NCI-H446 treated with DMSO at 0.1 percent for 48 hours (cell line): Measurements from ENCODE around the gene CDC14A.

Experiments
- DNase-seq: peaks from one replicate; lab custom pipeline; 2025; lab: John Stamatoyannopoulos, UW

Gene CDC14A

DNA sequence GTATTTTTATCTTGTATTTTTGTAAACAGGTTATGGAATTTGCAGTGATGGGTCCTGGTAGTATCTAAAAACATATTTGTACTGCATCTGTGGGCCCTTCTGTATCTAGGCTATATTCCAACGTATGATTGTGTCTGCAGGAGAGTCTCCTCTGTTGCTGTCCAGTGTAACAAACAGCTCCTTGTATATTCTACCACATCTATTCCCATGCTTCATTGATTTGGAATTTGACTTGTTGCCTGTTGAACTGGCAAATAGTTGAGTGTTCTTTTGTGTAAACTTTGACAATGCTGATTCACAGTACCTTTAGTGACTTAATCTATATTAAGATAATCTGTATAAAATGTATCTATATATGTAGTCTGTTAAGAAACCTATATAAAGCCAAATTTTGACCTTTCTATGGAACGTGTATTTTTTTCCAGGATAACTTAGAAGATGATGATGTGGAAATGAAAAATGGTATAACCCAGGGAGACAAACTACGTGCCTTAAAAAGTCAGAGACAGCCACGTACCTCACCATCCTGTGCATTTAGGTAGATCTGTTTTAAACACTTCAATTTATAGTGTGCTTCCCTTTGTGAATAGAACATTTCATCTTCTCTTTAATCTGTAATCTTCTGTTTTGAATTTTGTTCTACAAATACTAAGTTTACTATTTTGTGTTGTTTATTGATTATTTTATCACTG lies 142.2 kb downstream of the CDC14A start:
- no peak for DNase-seq

DNA sequence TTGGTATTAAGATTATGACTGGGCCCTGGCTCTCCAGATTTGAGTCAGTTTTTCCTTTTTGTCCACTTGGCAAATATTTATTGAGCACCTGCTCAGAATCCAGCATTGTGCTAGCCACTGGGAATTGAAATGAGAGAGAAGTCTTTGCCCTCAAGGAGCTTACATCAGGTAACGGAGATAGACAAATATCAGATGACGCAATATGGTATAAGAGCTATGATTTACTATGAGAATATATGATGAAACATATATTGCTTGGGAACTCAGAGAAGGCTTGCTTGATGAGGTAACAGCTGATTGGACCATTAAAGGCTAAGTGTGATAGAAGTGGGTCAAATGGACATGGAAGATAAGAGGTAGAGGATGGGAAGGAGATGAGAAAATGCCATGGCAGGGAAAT lies 144.6 kb downstream of the CDC14A start:
- no peak for DNase-seq

DNA sequence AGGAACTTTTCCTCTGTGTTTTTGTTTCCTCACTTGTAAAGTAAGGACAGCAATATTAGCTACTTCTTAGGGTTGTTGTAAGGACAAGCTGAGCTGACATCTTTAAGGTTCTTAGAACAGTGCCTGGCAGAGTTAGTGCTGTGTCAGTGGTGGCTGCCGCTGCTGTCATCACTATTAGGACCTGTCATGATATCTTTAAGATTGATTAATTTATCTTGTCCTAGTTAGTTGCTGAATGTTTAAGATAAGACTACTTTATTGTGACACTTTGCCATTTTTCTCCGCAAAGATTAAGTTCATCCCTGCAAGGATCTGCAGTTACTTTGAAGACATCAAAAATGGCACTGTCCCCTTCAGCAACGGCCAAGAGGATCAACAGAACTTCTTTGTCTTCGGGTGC lies 145.5 kb downstream of the CDC14A start:
- DNase-seq: no peak

DNA sequence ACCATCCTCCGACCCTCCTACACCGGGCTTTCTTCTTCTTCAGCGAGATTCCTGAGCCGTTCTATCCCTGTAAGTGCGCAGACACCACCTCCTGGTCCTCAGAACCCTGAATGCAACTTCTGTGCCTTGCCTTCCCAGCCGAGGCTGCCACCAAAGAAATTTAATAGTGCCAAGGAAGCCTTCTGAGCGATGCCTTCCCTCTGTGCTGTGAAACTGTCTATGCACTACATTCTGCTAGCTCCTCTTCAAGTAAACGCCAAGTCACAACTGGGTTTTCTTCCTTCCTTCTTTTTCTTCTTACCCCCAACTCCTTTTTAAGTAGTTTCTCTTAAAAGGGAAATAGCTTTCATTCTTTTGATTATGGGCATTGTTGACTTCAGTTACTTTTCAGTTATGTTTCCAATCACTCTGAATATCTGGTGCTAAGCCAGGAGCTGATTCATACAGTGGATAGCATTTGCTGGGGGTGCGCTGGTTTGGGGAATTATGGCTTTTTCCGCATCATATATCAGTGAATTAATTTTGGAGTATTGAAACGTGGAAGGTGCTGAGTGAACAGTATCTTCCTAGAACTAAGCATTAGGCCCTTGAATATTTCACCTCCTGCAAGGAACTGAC lies 147.0 kb downstream of the CDC14A start:
- DNase-seq: no peak

DNA sequence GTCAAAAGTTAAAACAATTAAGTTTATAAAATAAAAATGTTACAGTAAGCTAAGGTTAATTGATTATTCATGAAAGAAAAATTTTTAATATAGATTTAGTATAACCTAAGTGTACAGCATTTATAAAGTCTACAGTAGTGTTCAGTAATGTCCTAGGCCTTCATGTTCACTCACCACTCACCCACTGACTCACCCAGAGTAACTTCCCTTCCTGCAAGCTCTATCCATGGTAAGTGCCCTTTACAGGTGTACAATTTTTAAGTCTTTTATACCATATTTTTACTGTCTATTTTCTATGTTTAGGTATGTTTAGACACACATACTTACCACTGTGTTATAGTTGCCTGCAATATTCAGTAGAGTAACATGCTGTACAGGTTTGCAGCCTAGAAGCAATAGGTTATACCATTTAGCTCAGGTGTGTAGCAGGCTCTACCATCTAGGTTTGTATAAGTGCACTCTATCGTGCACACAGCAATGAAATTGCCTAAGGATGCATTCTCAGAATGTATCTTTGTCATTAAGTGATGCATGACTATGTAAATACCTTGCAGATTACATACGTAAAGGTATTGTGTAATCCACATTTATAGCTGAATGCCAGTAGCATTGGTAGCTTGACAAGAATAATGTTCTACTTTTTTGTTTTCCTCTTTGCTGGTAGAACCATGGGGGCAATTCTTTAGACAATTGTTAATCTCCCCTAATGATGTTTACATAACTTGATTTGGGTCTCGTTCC lies 149.9 kb downstream of the CDC14A start:
- no peak for DNase-seq

DNA sequence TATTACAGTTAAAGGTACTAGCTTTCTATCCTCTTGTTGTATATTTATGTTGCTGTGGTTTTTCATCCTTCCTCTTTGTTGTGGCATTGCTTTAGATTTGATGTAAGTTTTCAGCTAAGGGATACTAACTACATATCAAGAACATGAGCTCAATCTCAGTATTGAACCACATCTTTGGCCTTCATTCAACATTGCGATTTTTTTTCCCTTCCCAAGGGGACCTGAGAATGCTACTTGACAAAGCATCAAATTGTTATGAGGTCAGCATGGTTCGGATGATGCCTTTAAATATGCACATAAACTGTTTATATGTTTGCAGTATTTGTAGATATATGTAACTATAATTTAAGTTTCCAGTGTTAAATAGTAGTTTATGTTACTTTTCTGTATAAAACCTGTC lies 153.9 kb downstream of the CDC14A start:
- DNase-seq: no peak

DNA sequence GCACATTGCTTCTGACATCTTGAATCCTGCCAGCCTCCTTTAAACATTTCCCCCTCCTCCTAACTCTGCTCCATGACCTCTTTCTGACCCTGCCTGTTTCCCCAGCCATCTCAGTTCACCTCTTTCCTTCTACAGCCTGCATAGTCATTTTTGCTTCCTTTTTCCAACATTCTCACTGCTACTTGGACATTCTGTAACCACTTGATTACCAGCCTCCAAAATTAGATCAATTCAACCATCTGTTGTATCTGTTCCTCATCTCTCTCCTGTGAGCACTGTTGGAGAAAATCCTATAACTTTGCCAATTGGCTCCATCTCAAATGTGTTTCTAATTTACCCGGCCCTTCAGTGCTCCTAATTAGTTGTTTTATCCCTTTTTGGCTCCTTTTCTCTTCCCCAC lies 158.1 kb downstream of the CDC14A start:
- DNase-seq: peak; percentile 93

DNA sequence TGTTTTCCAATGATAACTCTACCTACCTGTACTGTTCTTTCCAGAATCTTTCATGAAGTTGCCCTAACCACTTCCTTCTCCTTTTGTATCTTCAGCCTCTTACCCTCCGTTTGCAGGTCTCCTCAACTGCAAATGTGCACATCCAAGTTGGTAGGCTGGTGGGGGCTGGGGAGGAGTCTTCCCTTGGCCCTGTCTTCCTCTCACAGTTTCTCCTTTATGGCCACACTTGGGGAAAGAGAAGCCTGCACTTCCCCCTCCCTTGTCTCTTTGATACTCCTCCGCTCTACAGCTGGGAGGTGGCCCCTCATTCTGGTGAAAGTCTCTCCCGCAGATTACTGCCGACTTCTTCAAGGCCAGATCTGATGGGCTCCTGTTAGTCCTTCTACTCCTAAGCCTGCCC lies 158.8 kb downstream of the CDC14A start:
- no peak for DNase-seq

DNA sequence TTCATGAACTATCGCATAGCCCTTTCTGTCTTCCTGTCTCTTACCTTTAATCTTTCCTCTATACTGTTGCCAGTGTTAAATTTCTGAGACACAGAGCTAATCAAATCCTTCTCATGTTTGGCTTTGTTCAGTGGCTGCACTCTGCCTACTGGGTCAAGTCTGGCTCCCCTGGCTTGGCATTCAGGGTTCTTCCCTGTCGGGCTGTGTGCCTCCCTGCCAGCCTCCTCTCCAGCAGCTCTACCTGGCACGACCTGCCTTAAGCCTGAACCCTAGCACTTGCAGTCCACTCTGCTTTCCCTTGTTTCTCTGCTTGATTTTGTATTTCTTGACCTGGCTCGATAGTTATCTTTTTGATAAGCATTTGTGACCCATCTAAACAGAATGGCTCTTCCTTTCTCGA lies 159.5 kb downstream of the CDC14A start:
- no peak for DNase-seq

DNA sequence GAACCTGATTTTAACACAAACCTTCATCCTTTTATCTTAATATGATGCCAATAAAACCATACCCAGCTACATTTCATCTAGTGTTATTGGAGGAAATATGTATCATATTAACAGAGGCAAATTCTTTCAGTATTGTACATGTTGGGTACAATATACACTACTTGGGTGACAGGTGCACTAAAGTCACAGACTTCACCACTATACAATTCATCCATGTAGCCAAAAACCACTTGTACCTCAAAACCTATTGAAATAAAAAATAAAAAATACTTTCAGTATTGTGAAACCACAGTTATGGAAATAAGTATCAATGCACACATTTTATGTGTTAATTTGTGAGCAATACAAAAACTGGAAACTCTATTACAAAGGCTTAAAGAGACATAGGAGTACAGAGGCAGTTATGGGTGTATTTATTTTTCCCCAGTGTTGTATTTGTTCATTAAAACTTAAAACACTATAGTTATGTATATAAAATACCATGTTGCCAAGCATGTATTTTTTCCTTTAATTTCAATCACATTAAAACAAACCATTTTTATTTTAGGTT lies 160.6 kb downstream of the CDC14A start:
- no peak for DNase-seq

DNA sequence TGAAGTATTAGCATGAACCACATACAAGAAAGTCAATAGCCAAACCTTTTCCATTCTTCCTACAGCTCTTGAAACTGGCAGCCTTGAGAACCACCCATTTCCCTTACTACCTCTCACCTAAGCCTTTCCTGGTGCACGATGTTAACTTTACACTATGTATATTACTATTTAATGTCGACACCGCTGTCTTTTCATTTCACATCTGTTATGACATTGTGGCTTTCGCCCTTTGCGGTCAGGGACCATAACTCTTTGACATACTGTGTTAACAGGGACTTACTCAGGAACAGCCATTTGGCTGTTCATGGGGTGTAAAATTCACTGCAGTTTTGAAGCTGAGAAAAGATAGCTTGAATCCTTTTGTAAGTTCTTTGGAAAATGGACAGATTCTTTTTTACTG lies 164.6 kb downstream of the CDC14A start:
- DNase-seq: no peak

DNA sequence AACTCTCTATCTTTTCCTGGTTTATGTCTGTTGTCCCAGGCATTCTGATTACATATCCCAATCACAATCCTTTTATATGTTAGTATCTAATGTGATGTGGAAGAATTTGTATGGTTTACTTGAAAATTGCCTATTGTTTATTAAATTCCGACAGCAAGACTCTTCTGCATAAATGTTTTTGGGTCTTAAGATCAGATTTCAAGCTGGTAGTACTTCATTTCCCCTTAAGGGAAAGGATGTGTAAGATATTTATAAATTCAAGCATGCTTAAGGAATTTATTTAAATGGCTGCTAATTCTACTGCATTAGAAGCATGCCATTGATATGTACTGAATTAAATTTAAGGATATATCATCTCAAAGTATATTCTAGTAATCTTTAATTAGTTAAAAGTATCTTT lies 165.2 kb downstream of the CDC14A start:
- no peak for DNase-seq

DNA sequence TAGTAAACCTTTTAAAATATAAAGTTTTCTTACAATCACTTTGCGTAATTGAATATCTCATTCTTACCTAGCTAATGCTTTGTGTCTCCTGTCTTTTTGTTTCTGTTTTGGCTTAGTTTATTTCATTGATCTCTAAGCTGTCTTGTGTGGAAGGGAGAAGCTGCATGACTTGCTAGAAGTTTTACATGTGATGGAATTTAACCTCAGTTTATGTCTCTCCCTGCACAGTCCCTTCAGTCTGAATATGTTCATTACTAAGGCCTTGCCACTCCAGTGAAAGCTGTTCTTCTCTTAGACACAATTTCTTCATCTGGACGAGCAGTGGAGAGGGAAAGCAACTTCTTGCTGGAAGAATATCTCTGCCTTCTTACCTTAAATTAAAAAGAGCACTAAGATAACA lies 165.7 kb downstream of the CDC14A start:
- no peak for DNase-seq

DNA sequence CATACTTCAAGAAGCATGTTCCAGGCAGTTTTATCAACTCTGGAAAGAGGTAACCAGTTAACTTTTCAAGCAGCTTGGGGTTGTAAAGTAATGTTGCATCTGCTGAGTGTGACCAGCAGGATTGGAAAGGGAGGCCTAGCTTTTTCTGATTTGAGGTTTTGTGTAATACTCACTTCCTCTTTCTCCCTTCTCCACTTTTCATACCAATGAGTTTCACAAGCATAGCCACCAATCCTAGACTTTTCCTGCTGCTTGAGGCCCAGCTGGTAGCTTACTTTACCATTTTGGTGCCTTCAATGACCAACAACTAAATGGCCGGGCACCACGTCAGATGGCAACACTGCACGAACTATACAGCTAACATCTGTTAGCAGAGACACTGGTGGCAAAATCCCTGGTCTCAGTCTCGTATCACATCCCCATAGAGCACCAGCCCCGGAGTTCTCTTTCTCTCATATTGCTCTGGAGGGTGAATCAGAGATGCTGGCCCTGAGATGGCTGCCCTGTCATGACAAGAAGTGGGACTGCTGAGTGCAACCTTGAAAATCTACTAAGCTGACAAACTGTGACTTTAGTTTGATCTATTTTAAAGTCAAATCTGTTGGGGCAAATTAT lies 170.8 kb downstream of the CDC14A start:
- DNase-seq: no peak

DNA sequence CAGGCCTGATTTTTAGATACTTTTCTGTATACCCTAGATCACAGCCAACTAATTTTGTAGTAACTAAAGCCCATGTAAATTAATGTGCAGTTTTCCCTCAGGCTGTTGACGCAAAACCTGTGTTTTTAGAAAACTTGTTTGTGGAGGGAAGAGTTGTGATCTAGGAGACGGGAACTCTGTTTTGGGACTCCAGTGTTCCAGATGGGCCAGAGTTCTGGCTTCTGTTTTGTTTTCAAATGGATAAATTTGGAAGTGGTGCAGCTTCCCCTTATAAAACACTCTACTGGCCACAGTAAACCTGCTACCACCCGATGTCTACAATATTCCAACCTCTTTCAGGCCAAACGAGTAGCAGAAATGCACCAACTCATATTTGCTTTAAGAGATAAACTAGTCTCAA lies 172.0 kb downstream of the CDC14A start:
- no peak for DNase-seq

DNA sequence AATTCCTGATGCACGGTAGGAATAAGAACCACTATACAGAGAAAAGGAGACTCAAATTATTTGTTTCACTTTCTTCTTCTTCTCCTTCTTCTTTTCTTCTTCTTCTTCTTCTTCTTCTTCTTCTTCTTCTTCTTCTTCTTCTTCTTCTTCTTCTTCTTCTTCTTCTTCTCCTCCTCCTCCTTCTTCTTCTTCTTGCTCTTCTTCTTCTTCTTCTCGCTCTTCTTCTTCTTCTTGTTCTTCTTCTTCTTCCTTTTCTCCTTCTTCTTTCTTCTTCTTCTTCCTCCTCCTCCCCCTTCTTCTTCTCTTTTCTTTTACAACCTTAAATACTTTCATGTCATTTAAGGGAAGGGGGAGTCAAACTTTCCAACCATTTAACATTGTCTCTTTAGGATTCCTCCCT lies 174.6 kb downstream of the CDC14A start:
- DNase-seq: no peak

DNA sequence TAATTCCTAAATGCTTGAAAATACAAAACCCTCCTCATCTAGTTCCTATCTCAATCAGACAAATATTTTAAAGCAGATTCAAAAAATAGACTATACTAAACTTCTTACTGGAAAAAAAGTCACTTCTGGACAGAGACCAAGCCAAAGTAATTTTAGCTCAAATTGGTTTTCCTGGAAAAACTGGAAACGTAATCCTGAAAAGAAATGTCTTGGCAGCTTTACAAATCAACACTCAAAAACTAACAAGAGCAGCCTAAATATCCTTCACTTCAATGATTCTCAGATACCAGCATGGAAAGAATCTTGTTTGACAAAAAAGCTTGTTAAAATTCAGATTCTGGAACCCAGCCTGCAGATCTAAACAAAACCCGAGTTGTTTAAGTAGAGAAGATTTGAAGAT lies 176.6 kb downstream of the CDC14A start:
- peak; percentile 93 for DNase-seq

DNA sequence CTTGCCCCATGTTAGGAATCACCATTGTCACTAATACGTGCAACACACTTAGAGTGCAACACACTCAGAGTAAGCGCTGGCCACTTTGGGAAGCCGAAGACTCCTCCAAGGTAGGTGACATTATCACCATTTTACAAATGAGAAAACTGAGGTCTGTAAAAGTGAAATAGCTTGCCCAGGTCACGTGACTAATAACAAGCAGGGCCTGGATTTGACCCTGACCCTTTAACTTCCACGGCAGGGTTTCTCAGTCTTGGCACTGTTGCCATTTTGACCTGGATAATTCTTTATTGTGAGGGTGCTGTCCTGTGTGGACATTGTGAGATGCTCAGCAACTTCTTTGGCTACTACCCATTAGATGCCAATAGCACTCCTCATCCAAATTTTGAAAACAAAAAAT lies 177.8 kb downstream of the CDC14A start:
- no peak for DNase-seq

DNA sequence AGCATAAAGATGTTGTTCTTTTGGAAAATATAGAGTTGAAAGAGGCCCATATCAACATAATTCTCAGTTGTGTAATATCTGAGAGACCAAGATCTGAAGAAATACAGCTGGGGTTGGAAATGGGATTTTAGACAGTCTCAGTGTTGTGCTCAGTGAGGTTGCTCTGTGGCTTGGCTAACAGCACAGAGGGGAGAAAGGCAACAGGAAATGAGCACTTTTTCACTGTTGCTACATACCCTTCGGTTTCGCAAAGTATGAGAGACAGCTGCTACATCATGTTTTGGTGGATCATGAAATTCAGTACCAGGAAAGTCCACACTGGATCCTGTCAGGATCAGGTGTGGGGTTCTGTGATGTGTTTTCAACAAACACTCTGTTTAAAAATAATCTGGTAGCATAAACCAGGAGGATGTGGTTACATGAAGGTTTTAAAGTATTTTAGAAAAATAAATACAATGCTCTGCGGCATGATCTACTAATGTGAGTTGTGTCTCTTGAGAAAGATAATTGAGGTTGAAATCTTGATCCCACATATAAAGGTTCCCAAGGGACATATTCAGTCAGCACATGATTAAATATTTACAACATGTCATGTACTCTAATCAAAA lies 178.7 kb downstream of the CDC14A start:
- DNase-seq: no peak

DNA sequence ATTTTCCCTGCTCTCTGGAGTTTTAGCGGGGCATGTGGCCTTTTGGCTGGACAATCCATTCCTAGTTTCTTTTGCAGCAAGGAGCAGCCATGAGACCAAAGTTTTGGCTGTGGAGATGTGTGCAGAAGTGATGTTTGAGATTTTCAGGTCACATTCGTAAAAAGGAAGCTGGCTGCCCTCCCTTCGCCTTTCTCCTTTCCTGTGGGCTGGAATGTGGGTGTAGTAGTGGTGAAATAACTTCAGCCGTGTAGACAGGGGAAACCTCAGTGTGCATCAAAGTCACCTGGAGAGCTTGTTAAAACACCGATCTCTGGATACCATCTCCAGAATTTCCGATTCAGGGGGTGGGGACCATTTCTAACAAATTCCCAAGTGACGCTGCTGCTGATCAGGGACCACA lies 180.3 kb downstream of the CDC14A start:
- no peak for DNase-seq

DNA sequence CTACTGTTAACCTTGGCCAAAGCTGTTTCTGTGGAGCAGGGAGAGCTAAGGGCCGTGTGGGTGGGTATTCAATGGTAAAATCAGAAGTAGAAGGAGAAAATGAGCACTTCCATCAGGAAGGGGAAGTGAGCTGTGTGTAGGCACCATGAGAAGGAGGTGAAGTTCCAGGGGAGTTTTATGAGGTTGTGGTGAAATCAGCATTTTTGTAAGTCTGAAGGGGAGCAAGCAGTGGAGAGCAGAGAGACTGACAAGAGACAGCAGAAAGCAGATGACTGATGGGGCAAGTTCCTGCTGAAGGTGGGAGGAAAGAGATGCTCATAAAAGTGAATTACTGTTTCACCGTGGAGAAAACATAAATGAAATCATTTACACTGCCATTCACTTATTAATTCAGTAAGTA lies 183.0 kb downstream of the CDC14A start:
- no peak for DNase-seq

DNA sequence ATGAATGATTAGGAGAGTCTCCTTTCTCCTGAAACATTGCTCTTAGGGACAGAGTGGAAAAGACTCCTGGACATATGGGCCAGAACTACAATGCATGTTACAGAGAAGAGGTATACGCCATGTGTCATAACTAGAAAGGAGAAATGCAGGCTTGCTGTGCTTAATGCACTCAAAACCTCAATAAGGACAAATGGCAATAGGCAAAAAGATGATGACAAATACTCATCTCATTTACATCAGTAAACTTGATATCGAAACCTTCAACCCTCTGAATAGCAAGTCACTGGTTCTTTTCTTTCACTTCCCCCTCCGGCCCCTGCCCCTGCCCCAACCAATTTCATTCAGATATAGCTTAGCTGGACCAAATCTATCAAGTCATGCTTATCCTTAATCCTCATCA lies 183.7 kb downstream of the CDC14A start:
- no peak for DNase-seq
